GM12873 (cell line): ENCODE measurements around the gene RPL18A.

Experiments
- TF ChIP-seq, protein P1 (sequence below): IDR thresholded peaks from 2 replicates; pipeline ENCODE4 v1.5.1; 2012; ENCODE audit warnings: low read depth, mild to moderate bottlenecking, moderate library complexity, low read length, control low read depth; ENCODE audit not compliant: insufficient read depth; ENCODE audit errors: missing control alignments

Gene RPL18A

DNA sequence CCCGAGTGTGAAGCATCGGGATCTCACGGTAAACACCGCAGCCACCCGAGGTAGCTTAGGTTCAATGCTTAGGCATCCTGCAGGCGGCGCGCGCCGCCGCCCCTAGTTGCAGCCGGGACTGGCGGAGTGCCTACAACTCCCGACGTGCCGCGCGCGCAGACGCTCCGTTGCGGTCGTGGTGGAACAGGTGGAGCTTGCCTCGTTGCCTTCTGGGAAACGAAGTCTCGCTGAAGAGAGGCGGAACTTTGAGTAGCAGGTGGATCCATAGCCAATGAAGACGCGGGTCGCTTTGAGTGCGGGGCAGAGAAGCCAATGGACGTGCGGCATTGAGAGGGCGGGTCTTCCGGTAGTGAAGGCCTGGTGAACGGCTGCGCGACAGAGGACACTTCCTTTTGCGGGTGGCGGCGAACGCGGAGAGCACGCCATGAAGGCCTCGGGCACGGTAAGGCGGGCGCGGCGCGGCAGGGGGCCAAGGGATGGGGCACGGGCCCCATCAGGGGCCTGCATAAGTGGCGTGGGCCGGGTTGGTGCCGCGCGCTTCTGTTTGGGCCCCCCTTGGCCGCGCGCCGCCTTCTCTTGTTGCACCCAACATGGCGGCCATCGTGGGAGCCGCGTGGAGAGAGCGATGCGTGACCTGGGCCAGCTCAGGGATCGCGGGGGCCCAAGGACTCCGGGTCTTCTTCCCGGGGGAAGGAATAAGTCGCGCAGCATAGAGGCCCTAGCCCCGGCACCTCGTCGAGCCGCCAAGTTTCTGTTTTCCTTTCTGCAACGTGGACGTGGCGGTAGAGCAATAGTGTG is at the start of gene RPL18A:
TSS of gene RPL18A (plus strand) at position 378 of the 798 bp plus-strand sequence. CDS start at position 425, 47 bp downstream.
- TF ChIP-seq, protein P1, sequence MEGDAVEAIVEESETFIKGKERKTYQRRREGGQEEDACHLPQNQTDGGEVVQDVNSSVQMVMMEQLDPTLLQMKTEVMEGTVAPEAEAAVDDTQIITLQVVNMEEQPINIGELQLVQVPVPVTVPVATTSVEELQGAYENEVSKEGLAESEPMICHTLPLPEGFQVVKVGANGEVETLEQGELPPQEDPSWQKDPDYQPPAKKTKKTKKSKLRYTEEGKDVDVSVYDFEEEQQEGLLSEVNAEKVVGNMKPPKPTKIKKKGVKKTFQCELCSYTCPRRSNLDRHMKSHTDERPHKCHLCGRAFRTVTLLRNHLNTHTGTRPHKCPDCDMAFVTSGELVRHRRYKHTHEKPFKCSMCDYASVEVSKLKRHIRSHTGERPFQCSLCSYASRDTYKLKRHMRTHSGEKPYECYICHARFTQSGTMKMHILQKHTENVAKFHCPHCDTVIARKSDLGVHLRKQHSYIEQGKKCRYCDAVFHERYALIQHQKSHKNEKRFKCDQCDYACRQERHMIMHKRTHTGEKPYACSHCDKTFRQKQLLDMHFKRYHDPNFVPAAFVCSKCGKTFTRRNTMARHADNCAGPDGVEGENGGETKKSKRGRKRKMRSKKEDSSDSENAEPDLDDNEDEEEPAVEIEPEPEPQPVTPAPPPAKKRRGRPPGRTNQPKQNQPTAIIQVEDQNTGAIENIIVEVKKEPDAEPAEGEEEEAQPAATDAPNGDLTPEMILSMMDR, result peak; percentile 96

DNA sequence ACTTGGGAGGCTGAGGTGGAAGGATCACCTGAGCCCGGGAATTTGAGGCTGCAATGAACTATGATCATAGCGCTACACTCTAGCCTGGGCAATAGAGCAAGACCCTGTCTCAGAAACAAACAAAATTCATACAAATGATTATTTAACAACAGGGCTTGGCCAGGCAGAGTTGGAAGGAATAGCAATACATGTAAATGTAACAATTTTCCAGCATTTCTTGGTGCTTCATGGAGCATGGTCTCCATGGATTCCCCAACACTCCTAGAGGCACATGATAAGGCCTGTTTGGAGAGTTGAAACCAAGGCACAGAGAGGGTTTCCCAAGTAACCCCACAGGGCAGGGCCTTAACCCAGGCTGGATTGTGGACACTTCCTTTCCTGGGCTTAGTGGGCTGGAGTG is 48.6 kb upstream of the RPL18A start:
- TF ChIP-seq, protein P1, result no peak

DNA sequence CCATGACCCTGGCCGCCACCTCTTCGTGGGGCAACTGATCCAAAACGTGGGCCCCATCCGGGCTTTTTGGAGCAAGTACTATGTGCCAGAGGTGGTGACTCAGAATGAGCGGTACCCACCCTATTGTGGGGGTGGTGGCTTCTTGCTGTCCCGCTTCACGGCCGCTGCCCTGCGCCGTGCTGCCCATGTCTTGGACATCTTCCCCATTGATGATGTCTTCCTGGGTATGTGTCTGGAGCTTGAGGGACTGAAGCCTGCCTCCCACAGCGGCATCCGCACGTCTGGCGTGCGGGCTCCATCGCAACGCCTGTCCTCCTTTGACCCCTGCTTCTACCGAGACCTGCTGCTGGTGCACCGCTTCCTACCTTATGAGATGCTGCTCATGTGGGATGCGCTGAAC is 48.0 kb upstream of the RPL18A start:
- TF ChIP-seq, protein P1, result no peak

DNA sequence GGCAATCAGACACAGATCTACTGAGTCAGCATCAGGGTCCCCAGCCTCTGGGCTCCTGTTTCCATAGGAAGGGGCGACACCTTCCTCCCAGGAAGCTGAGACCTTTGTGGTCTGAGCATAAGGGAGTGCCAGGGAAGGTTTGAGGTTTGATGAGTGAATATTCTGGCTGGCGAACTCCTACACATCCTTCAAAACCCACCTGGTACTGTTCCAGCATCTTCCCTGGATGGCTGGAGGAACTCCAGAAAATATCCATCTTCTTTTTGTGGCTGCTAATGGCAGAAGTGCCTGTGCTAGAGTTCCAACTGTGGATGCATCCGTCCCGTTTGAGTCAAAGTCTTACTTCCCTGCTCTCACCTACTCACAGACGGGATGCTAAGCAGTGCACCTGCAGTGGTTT is 47.6 kb upstream of the RPL18A start:
- TF ChIP-seq, protein P1, result no peak

DNA sequence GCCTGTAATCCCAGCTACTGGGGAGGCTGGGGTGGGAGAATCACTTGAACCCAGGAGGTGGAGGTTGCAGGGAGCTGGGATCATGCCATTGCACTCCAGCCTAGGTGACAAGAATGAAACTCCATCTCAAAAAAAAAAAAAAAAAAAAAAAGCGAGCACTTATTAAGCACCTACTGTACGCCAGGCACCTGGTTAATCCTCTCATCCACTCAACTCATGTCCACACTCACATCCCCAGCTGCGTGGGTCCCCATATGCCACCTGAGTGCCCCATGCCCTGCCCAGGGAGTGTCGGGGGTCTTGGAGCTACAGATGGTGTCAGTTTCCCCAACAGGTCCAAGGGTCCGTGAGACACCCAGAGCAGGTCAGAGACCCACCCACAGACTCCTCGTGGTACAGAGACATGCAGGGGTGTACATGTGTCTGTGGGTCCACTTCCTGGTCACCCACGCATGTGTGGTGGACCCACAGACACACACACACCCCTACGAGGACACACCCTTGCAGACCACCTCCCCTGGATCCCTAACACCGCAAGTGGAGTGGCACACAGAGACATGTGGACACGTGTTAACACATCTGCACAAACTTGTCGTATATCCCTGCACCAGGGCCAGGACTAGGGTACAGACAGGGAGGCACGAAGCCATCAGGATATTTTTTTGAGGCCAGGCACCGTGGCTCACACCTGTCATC is 41.9 kb upstream of the RPL18A start:
- TF ChIP-seq, protein P1, result no peak

DNA sequence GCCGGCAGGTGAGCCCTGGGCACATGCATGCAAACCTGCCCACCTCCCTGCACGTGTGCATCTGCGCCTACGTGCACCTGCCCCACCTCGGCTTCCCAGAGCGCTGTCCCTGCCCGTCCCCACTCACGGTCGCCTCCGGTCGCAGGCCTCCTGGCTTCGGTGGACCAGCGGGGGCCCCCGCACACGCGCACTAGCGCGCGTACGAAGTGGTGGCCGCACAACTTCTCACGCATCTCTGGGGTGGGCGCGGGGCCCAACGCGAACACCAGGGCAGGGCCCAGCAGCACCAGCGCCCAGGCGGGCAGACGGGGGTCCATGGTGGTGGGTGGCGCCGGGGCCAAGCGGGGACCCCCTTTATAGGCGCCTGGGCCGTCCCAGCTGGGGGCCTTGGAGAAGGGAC is 38.5 kb upstream of the RPL18A start, which contains the start of gene INSL3:
TSS of gene INSL3 (minus strand) at position 330 of the 400 bp plus-strand sequence. CDS start at position 317, 13 bp downstream.
- TF ChIP-seq, protein P1, result no peak

DNA sequence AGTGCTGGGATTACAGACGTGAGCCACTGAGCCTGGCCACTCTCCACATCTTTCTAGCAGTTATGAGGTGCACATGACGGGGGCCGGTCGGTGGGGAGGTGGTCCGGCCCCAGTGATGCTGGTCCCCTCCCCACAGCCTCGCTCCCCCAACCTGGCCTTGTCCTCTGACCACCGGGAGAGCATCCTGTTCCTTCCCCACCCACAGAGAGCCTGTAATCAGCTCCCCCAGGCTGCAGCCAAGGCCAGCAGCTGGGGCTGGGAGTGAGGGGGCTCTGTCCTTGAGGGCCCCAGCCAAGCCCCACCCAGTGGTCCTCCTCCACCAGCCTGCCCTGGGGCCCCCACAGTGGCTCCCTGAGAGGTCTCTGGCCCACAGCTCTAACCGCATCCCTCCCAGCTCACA is 35.4 kb upstream of the RPL18A start:
- TF ChIP-seq, protein P1, result no peak
